ENCODE data around the gene TRIP10. TPM values are rescaled to one million over a fixed set of nuclear protein-coding genes. Genes with fewer than 3 reads are reported as not detected.
"Not testable (repeated sequence)": the region's sequence is repeated elsewhere in the genome, so short reads cannot be mapped to it uniquely, and the experiment has no call there.

TRIP10 gene
- total RNA-seq, 1 donor from 2014 or later = 20.4 TPM

GRCh38 chr19:6739883-6740588 lies 556 bp downstream of the TRIP10 start:
- DNase-seq (ENCODE audit: low read depth in 2 of 2) = peak; percentile 27

- DNase-seq (ENCODE audit: low read depth in 2 of 2) = peak; percentile 37 to 59
These were observed 1.3 kb downstream of the TRIP10 start for GRCh38 chr19:6740589-6741343.

GRCh38 chr19:6743066-6743465 lies 3.6 kb downstream of the TRIP10 start:
- DNase-seq (ENCODE audit: low read depth in 2 of 2) = no peak

- no peak for DNase-seq (ENCODE audit: low read depth in 2 of 2)
These were observed 4.4 kb downstream of the TRIP10 start for GRCh38 chr19:6743714-6744380.

GRCh38 chr19:6744381-6745301 lies 5.2 kb downstream of the TRIP10 start:
- DNase-seq (ENCODE audit: low read depth in 2 of 2) = peak; percentile 66 to 87

GRCh38 chr19:6745965-6746364 lies 6.5 kb downstream of the TRIP10 start:
- no peak for DNase-seq (ENCODE audit: low read depth in 2 of 2)

- DNase-seq (ENCODE audit: low read depth in 2 of 2) = not testable (repeated sequence)
These were observed 9.1 kb downstream of the TRIP10 start for GRCh38 chr19:6748543-6748942.

GRCh38 chr19:6750062-6750461 lies 10.6 kb downstream of the TRIP10 start:
- DNase-seq (ENCODE audit: low read depth in 2 of 2) = no peak

- DNase-seq (ENCODE audit: low read depth in 2 of 2) = no peak
These were observed 11.7 kb downstream of the TRIP10 start for GRCh38 chr19:6751189-6751588.

GRCh38 chr19:6752256-6753177 lies 13.0 kb downstream of the TRIP10 start:
- DNase-seq (ENCODE audit: low read depth in 2 of 2) = no peak

- DNase-seq (ENCODE audit: low read depth in 2 of 2) = peak; percentile 75 to 82
These were observed 13.9 kb downstream of the TRIP10 start for GRCh38 chr19:6753178-6754031.

GRCh38 chr19:6754136-6754535 lies 14.7 kb downstream of the TRIP10 start:
- DNase-seq (ENCODE audit: low read depth in 2 of 2) = no peak

- DNase-seq (ENCODE audit: low read depth in 2 of 2) = no peak
These were observed 15.4 kb downstream of the TRIP10 start for GRCh38 chr19:6754653-6755463.

- DNase-seq (ENCODE audit: low read depth in 2 of 2) = no peak
These were observed 21.1 kb downstream of the TRIP10 start for GRCh38 chr19:6760606-6761005.

- DNase-seq (ENCODE audit: low read depth in 2 of 2) = peak; percentile 14 to 26
These were observed 21.7 kb downstream of the TRIP10 start for GRCh38 chr19:6761053-6761676.

- not testable (repeated sequence) for DNase-seq (ENCODE audit: low read depth in 2 of 2)
These were observed 22.8 kb downstream of the TRIP10 start for GRCh38 chr19:6762253-6762797.

GRCh38 chr19:6765738-6766356 lies 26.4 kb downstream of the TRIP10 start:
- no peak for DNase-seq (ENCODE audit: low read depth in 2 of 2)
